ENCODE results near the gene CDC37.
"Not testable (repeated sequence)": the region's sequence is repeated elsewhere in the genome, so short reads cannot be mapped to it uniquely, and the experiment has no call there.

CDC37 gene

DNA sequence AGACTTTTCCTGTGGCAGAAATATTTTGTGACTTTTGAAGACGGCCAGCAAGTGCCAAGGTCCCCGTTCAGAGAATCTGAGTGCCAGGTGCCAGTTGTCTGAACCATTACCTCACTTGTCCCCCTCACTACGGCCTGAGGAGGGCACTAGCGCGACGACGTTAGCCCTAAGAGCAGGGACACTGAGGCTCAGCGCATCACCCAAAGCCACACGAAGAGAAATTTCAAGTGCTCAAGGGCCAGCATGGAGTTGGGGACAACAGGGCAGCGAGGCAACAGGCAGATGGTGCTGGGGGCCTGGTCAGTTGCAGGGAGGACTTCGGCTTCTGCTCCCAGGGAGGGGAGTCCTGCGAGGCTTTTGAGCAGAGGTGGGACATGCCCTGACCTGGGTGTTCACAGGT is 13.5 kb downstream of the CDC37 start:
- Histone ChIP-seq H3K9me3 (ENCODE audit: control insufficient read depth, low read depth, low read length) (no peaks in the 10 kb centered on the region), H3K27me3 (ENCODE audit: control insufficient read depth, insufficient read depth, low read length) (no peaks in the 10 kb centered on the region), H3K27ac (ENCODE audit: low read length) (no peak overlapping the region), H3K9ac (ENCODE audit: low read length) (no peak overlapping the region), H3K36me3 (ENCODE audit: control insufficient read depth, low read depth, low read length) (peaks cover 20% of the 10 kb centered on the region), H3K4me1 (ENCODE audit: control insufficient read depth, low read depth, low read length) (no peaks in the 10 kb centered on the region), H3K4me3 (ENCODE audit: low read length) (no peak overlapping the region)

DNA sequence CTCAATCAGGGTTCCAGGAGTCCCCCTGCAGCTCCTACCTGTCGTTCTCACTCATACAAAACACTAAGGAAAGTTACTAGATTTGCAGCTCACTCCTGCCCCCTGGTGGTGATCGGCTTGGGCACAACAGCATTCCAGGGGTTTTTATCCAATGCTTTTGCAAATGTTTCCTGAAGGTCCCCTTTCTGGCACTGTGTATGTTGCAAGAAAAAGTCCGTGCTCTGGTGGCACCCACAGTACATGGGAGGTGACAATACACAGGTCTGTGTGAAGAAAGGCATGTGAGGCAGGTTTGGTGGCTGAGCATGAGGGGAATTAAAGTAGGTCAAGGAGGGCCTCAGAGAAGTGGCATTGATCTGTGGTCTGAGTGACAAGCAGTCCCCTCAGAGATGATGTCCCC is 14.4 kb downstream of the CDC37 start:
- H3K4me3 ChIP-seq (ENCODE audit: low read length), result no peak overlapping the region
- H3K36me3 ChIP-seq (ENCODE audit: control insufficient read depth, low read depth, low read length), result peaks cover 14% of the 10 kb centered on the region
- no peak overlapping the region for H3K27ac ChIP-seq (ENCODE audit: low read length)
- no peaks in the 10 kb centered on the region for H3K27me3 ChIP-seq (ENCODE audit: control insufficient read depth, insufficient read depth, low read length)
- no peak overlapping the region for H3K9ac ChIP-seq (ENCODE audit: low read length)
- no peaks in the 10 kb centered on the region for H3K9me3 ChIP-seq (ENCODE audit: control insufficient read depth, low read depth, low read length)
- H3K4me1 ChIP-seq (ENCODE audit: control insufficient read depth, low read depth, low read length), result no peaks in the 10 kb centered on the region

DNA sequence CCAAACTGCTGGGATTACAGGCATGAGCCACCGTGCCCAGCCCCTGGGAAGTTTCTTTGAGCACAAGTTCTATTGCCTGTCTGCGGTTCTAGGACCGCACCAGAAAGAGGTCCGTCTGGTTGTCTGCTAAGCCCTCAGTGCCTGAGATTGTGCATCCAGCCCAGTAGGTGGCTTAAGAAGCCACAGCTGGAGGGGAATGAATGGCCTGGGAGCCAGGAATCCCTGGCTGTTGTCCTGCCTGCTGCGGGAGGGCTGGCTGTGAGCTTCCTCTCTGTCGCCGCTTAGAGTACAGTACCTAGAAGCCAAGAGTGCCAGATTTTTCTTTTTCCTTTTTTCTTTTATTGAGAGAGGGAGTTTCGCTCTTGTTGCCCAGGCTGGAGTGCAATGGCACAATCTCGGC is 18.8 kb downstream of the CDC37 start:
- Histone ChIP-seq H3K9me3 (ENCODE audit: control insufficient read depth, low read depth, low read length) (no peaks in the 10 kb centered on the region), H3K36me3 (ENCODE audit: control insufficient read depth, low read depth, low read length) (no peaks in the 10 kb centered on the region), H3K27me3 (ENCODE audit: control insufficient read depth, insufficient read depth, low read length) (no peaks in the 10 kb centered on the region), H3K27ac (ENCODE audit: low read length) (no peak overlapping the region), H3K4me1 (ENCODE audit: control insufficient read depth, low read depth, low read length) (no peaks in the 10 kb centered on the region), H3K4me3 (ENCODE audit: low read length) (no peak overlapping the region), H3K9ac (ENCODE audit: low read length) (no peak overlapping the region)

DNA sequence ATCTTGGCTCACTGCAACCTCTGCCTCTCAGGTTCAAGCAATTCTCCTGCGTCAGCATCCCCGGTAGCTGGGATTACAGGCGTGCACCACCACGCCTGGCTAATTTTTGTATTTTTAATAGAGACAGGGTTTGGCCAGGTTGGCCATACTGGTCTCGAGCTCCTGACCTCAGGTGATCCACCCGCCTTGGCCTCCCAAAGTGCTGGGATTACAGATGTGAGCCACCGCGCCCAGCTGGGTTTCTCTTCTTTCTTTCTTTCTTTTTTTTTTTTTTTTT is 20.2 kb downstream of the CDC37 start:
- not testable (repeated sequence) for H3K36me3 ChIP-seq (ENCODE audit: control insufficient read depth, low read depth, low read length); H3K9me3 ChIP-seq (ENCODE audit: control insufficient read depth, low read depth, low read length); H3K4me3 ChIP-seq (ENCODE audit: low read length); H3K27me3 ChIP-seq (ENCODE audit: control insufficient read depth, insufficient read depth, low read length); H3K4me1 ChIP-seq (ENCODE audit: control insufficient read depth, low read depth, low read length); H3K27ac ChIP-seq (ENCODE audit: low read length); H3K9ac ChIP-seq (ENCODE audit: low read length)

DNA sequence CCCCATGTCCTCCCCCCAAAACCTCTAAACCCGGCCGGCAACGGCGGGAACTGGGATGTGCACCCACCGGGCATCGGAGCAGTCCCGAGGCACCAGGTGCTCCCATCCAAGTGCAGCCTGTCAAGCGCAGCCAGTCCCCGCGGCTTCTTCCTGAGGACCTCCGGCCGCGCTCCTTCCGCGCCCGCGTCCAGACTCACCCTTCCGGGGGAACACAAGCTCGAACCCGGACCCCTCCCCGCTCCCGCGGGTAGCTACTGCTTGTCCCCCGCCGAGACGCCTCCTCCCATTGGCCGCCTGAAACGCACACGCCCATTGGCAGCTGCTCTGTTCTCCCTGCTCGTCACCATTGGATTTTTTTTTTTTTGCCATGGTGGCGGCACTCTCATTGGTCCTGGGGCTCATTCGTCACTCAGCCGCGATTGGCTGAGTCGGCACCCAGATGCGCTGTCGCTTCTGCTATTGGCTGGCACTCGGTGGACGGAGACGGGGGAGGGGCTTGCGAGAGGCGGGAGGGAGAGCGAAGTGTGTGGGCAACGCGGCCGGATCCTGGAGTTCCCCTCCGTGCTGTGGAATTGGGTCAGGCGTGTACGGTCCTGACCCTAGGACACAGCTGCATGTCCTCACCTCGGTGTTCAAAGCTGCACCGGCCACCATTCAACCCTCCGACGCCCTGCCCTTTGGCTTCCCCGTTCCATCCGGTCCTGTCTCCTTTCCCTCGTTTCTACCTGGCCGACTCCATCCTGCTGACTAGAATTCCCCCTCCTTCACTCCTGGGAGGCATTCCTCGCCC is 22.8 kb downstream of the CDC37 start, which contains the start of gene TYK2:
TSS of gene TYK2 (minus strand) at position 260 of the 790 bp plus-strand sequence. CDS start 2,166 bp downstream, outside the sequence.
- no peaks in the 10 kb centered on the region for H3K4me1 ChIP-seq (ENCODE audit: control insufficient read depth, low read depth, low read length)
- no peaks in the 10 kb centered on the region for H3K27me3 ChIP-seq (ENCODE audit: control insufficient read depth, insufficient read depth, low read length)
- H3K9ac ChIP-seq (ENCODE audit: low read length), result peak within 1 kb of the TSS; percentile 74
- no peaks in the 10 kb centered on the region for H3K9me3 ChIP-seq (ENCODE audit: control insufficient read depth, low read depth, low read length)
- H3K4me3 ChIP-seq (ENCODE audit: low read length), result peak within 1 kb of the TSS; percentile 77
- peak within 1 kb of the TSS; percentile 79 for H3K27ac ChIP-seq (ENCODE audit: low read length)
- peaks cover 4% of the 10 kb centered on the region for H3K36me3 ChIP-seq (ENCODE audit: control insufficient read depth, low read depth, low read length)

DNA sequence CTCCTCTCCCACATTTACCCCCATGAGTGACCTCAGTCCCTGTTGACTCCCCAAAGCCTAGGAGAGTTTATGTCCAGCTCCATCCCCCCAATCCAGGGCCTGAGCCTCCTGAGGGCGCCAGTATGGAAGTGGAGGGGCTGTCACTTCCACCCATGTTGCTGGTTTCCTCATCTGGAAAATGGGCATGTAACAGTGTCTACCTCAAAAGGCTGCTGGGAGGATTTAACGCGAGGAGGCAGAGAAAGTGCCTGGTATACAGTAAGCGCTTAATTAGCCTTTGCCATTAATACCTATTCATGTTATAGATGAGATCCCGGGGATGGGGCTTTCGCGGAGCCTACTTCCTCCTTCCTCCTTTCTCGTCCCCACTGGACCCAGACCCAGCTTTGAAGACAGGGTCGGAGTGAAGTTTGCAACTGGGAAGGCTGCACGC is 23.4 kb downstream of the CDC37 start:
- Histone ChIP-seq H3K36me3 (ENCODE audit: control insufficient read depth, low read depth, low read length) (peaks cover 4% of the 10 kb centered on the region), H3K4me1 (ENCODE audit: control insufficient read depth, low read depth, low read length) (no peaks in the 10 kb centered on the region), H3K4me3 (ENCODE audit: low read length) (peak overlapping the region; percentile 77), H3K27ac (ENCODE audit: low read length) (no peak overlapping the region), H3K27me3 (ENCODE audit: control insufficient read depth, insufficient read depth, low read length) (no peaks in the 10 kb centered on the region), H3K9me3 (ENCODE audit: control insufficient read depth, low read depth, low read length) (no peaks in the 10 kb centered on the region), H3K9ac (ENCODE audit: low read length) (peak overlapping the region; percentile 50)

DNA sequence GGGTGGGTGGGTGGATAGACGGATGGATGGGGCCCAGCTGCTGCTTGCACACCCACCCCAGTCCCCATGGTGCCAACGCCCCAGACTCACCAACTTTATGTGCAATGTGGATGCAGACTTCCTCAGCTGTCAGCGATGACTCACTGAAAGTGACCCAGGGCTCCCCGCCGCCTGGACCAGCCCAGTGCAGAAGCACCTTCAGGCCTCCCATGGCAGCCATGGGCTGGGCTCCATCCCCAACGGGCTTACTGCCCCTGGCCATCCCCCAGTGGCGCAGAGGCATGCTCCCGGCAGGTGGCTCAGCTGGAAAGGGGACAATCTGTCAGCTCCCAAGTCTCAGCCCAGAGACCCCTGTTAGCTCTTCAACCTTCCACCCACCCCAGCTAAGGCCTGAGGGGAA is 25.2 kb downstream of the CDC37 start:
- no peak overlapping the region for H3K27ac ChIP-seq (ENCODE audit: low read length)
- H3K4me3 ChIP-seq (ENCODE audit: low read length), result no peak overlapping the region
- H3K27me3 ChIP-seq (ENCODE audit: control insufficient read depth, insufficient read depth, low read length), result no peaks in the 10 kb centered on the region

DNA sequence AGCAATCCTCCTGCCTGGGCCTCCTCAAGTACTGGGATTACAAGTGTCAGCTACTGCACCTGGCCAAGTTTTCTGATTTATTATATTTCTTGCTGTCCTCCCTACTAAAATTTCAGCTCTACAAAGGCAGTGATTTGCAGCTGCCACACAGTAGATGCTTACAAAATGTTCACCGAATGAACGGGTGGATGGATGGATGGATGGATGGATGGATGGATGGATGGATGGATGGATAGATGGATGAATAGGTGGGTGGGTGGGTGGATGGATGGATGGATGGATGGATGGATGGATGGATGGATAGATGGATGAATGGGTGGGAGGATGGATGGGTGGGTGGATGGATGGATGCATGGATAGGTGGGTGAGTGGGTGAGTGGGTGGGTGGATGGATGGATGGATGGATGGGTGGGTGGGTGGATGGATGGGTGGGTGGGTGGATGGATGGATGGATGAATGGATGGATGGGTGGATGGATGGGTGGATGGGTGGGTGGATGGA is 26.2 kb downstream of the CDC37 start:
- H3K4me3 ChIP-seq (ENCODE audit: low read length); H3K36me3 ChIP-seq (ENCODE audit: control insufficient read depth, low read depth, low read length); H3K27me3 ChIP-seq (ENCODE audit: control insufficient read depth, insufficient read depth, low read length); H3K9ac ChIP-seq (ENCODE audit: low read length); H3K4me1 ChIP-seq (ENCODE audit: control insufficient read depth, low read depth, low read length); H3K27ac ChIP-seq (ENCODE audit: low read length); H3K9me3 ChIP-seq (ENCODE audit: control insufficient read depth, low read depth, low read length): not testable (repeated sequence)

More for the DNA sequence above, 25.2 kb downstream of the CDC37 start:
- Histone ChIP-seq H3K9me3 (ENCODE audit: control insufficient read depth, low read depth, low read length) (no peaks in the 10 kb centered on the region), H3K4me1 (ENCODE audit: control insufficient read depth, low read depth, low read length) (no peaks in the 10 kb centered on the region), H3K36me3 (ENCODE audit: control insufficient read depth, low read depth, low read length) (peaks cover 4% of the 10 kb centered on the region), H3K9ac (ENCODE audit: low read length) (no peak overlapping the region)

DNA sequence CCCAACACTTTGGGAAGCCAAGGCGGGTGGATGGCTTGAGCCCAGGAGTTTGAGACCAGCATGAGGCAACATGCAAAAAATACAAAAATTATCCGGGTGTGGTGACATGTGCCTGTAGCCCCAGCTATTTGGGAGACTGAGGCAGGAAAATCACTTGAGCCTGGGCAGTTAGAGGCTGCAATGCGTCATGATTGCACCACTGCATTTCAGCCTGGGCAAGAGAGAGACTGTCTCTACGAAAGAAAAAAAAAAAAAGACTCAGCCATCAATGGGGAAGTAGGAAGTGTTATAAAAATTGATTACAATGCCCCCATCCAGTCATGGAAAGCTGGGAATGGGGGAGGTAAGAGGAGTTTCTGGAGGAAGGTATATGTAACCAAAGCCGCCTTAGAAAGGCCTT is 28.4 kb downstream of the CDC37 start:
- Histone ChIP-seq H3K36me3 (ENCODE audit: control insufficient read depth, low read depth, low read length) (peaks cover 4% of the 10 kb centered on the region), H3K9ac (ENCODE audit: low read length) (no peak overlapping the region), H3K4me1 (ENCODE audit: control insufficient read depth, low read depth, low read length) (no peaks in the 10 kb centered on the region), H3K9me3 (ENCODE audit: control insufficient read depth, low read depth, low read length) (no peaks in the 10 kb centered on the region), H3K4me3 (ENCODE audit: low read length) (no peak overlapping the region), H3K27me3 (ENCODE audit: control insufficient read depth, insufficient read depth, low read length) (no peaks in the 10 kb centered on the region), H3K27ac (ENCODE audit: low read length) (no peak overlapping the region)

DNA sequence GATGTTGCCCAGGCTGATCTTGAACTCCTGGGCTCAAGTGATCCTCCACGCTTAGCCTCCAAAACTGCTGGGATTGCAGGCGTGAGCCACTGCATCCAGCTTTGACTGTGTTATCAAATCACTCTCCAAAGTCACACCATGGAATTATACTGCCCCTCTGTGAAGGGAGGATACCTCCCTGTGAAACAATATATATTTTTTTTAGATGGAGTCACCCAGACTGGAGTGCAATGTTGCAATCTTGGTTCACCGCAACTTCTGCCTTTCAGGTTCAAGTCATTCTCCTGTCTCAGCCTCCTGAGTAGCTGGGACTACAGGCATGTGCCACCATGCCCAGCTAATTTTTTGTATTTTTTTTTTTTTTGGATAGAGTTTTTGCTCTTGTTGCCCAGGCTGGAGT is 30.7 kb downstream of the CDC37 start:
- H3K27ac ChIP-seq (ENCODE audit: low read length), result no peak overlapping the region
- H3K36me3 ChIP-seq (ENCODE audit: control insufficient read depth, low read depth, low read length), result peaks cover 4% of the 10 kb centered on the region
- H3K9ac ChIP-seq (ENCODE audit: low read length), result no peak overlapping the region

DNA sequence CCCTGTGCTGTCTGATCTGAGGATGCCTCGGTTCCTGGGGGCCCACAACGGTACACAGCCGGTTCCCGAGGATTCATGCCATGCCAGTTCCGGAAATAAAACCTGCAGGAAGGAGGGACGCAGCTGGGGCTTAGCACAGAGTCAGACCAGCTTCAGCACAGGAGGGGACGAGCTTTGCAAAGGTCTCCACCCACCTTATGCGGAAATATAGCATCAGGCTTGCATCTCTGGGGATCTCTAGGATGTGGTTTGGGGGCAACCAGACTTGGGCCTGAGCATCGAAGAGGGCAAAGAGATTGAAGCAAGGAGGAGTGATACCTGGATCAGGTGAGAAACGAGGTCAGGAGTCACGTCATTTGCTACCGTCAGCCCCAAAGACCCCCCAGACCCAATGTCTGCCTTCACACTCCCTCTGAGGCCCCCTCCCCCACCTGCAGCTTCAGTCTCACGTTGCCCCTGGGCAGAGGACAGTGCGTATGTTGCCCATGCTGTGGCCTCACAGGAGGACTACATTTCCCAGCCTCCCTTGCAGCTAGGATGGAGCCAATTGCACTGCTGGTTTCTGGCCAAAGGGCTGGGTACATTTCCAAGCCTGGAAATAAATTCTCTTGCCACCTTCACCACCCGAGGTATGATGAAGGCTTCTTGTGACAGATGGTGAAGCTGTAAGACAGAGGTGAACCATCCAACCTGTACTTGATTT is 35.1 kb downstream of the CDC37 start:
- Histone ChIP-seq H3K4me1 (ENCODE audit: control insufficient read depth, low read depth, low read length) (no peaks in the 10 kb centered on the region), H3K9me3 (ENCODE audit: control insufficient read depth, low read depth, low read length) (no peaks in the 10 kb centered on the region), H3K36me3 (ENCODE audit: control insufficient read depth, low read depth, low read length) (peaks cover 5% of the 10 kb centered on the region), H3K27me3 (ENCODE audit: control insufficient read depth, insufficient read depth, low read length) (no peaks in the 10 kb centered on the region), H3K4me3 (ENCODE audit: low read length) (no peak overlapping the region), H3K27ac (ENCODE audit: low read length) (no peak overlapping the region), H3K9ac (ENCODE audit: low read length) (no peak overlapping the region)

More for the DNA sequence above, 30.7 kb downstream of the CDC37 start:
- H3K4me1 ChIP-seq (ENCODE audit: control insufficient read depth, low read depth, low read length), result no peaks in the 10 kb centered on the region
- no peaks in the 10 kb centered on the region for H3K27me3 ChIP-seq (ENCODE audit: control insufficient read depth, insufficient read depth, low read length)
- no peak overlapping the region for H3K4me3 ChIP-seq (ENCODE audit: low read length)
- H3K9me3 ChIP-seq (ENCODE audit: control insufficient read depth, low read depth, low read length), result no peaks in the 10 kb centered on the region
